ENCODE results near the gene LENG1.

The LENG1 gene

GRCh38 chr19:54109651-54110050 is 49.9 kb downstream of the LENG1 start:
- H3K4me3 ChIP-seq (replicated peaks in 1 of 2; ENCODE audit: low read depth in 2 of 2, low read length in 2 of 2), result no peak overlapping the region
- no peak for DNase-seq (ENCODE audit: low read depth in 2 of 2)
- TF ChIP-seq, protein P1, sequence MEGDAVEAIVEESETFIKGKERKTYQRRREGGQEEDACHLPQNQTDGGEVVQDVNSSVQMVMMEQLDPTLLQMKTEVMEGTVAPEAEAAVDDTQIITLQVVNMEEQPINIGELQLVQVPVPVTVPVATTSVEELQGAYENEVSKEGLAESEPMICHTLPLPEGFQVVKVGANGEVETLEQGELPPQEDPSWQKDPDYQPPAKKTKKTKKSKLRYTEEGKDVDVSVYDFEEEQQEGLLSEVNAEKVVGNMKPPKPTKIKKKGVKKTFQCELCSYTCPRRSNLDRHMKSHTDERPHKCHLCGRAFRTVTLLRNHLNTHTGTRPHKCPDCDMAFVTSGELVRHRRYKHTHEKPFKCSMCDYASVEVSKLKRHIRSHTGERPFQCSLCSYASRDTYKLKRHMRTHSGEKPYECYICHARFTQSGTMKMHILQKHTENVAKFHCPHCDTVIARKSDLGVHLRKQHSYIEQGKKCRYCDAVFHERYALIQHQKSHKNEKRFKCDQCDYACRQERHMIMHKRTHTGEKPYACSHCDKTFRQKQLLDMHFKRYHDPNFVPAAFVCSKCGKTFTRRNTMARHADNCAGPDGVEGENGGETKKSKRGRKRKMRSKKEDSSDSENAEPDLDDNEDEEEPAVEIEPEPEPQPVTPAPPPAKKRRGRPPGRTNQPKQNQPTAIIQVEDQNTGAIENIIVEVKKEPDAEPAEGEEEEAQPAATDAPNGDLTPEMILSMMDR (IDR thresholded peaks at IDR 0.05; ENCODE audit: low read depth, low read length), result no peak

GRCh38 chr19:54108496-54108895 is 51.0 kb downstream of the LENG1 start:
- TF ChIP-seq, protein P1 (IDR thresholded peaks at IDR 0.05; ENCODE audit: low read depth, low read length), result no peak
- DNase-seq (ENCODE audit: low read depth in 2 of 2), result no peak
- H3K4me3 ChIP-seq (replicated peaks in 1 of 2; ENCODE audit: low read depth in 2 of 2, low read length in 2 of 2), result no peak overlapping the region

- no peak overlapping the region for H3K4me3 ChIP-seq (replicated peaks in 1 of 2; ENCODE audit: low read depth in 2 of 2, low read length in 2 of 2)
- DNase-seq (ENCODE audit: low read depth in 2 of 2), result no peak
- TF ChIP-seq, protein P1 (IDR thresholded peaks at IDR 0.05; ENCODE audit: low read depth, low read length), result no peak
Observed at GRCh38 chr19:54107876-54108490, 51.5 kb downstream of the LENG1 start.

GRCh38 chr19:54106716-54107115 is 52.8 kb downstream of the LENG1 start:
- TF ChIP-seq, protein P1 (IDR thresholded peaks at IDR 0.05; ENCODE audit: low read depth, low read length), result no peak
- no peak for DNase-seq (ENCODE audit: low read depth in 2 of 2)
- H3K4me3 ChIP-seq (replicated peaks in 1 of 2; ENCODE audit: low read depth in 2 of 2, low read length in 2 of 2), result no peak overlapping the region

DNA sequence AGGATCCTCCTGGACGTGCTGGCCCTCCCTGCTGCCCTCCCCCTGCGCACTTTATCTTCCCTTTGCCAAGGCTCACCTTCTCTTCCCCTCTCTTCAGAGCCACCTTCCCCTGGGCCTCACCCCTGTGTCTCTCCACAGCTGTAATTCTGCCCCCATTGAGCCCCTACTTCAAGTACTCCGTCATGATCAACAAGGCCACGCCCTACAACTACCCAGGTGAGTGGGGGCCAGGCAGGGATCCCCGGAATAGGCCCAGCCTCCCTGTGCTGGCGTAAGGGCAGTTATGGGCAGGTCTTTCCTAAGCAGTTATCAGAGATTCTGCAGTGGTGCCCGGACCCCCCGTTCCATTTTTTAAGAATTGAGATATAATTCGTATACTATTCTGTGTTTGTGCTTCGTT is 53.7 kb downstream of the LENG1 start:
- TF ChIP-seq, protein P1 (IDR thresholded peaks at IDR 0.05; ENCODE audit: low read depth, low read length), result no peak
- no peak overlapping the region for H3K4me3 ChIP-seq (replicated peaks in 1 of 2; ENCODE audit: low read depth in 2 of 2, low read length in 2 of 2)
- DNase-seq (ENCODE audit: low read depth in 2 of 2), result no peak
